ENCODE data around the gene DYNLRB1.
"Not testable (repeated sequence)": the region's sequence is repeated elsewhere in the genome, so short reads cannot be mapped to it uniquely, and the experiment has no call there.

The DYNLRB1 gene

DNA sequence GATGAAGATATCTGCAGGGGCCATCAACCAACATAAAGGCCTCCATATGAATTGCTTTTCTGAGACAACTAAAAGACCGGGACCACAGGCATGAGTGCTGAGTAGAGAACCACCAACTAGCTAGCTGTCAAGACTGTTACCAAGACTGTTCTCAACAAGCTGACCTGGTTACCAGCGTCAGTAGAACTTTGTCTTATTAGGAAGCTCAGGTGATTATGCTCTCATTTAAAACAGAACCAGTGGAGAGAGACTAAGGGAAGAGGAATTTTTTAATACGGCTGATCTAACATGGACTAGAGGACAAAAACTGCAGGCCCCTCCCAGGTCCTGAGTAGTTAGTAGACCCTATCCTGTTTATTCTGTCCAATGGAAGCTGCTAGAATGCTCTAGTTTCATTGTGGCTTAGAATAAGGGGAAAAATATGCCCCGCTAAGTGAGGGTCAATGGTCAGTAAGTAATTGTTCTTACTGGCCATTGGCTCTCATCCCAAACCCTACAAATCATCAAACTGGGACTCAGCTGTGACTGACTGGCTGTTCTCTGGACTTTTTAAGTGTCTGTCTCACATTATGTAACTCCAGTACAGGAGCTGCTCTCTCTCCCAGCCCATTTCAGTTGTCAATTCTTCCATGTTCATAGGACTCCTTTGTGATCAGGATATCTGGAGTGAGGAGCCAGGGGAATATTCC lies 3.8 kb upstream of the DYNLRB1 start:
- DNase-seq (ENCODE audit: low spot score), result no peak

GRCh38 chr20:34512955-34513419 lies 3.2 kb upstream of the DYNLRB1 start:
- DNase-seq (ENCODE audit: low spot score), result no peak

DNA sequence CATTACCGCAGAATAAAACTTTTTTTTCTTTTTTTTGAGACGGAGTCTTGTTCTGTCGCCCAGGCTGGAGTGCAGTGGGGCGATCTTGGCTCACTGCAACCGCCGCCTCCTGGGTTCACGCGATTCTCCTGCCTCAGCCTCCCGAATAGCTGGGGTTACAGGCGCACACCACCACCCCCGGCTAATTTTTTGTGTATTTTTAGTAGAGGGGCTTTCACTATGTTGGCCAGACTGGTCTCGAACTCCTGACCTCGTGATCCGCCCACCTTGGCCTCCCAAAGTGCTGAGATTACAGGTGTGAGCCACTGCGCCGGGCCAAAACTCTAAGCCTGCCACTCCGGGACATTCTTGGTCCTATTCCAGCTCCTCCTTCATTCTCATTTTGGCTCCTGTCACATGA lies 2.2 kb upstream of the DYNLRB1 start:
- not testable (repeated sequence) for DNase-seq (ENCODE audit: low spot score)

- no peak for DNase-seq (ENCODE audit: low spot score)
Measured at GRCh38 chr20:34514897-34515483, 1.2 kb upstream of the DYNLRB1 start.

GRCh38 chr20:34515484-34516246 lies 557 bp upstream of the DYNLRB1 start:
- DNase-seq (ENCODE audit: low spot score), result peak; percentile 80

GRCh38 chr20:34517114-34517505 lies 888 bp downstream of the DYNLRB1 start:
- no peak for DNase-seq (ENCODE audit: low spot score)

GRCh38 chr20:34518863-34519262 lies 2.6 kb downstream of the DYNLRB1 start:
- DNase-seq (ENCODE audit: low spot score), result not testable (repeated sequence)

DNA sequence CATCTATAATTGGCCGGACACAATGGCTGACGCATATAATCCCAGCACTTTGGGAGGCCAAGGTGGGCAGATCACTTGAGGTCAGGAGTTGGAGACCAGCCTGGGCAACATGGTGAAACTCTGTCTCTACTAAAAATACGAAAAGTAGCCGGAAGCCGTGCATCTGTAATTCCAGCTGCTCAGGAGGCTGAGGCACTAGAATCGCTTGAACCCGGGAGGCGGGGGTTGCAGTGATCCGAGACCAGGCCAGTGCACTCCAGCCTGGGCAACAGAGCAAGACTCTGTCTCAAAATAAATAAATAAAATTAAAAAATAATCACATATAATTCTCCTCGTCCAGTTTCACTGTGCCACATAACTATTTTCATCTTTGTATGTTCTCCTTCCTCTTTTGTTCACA lies 3.6 kb downstream of the DYNLRB1 start:
- not testable (repeated sequence) for DNase-seq (ENCODE audit: low spot score)

DNA sequence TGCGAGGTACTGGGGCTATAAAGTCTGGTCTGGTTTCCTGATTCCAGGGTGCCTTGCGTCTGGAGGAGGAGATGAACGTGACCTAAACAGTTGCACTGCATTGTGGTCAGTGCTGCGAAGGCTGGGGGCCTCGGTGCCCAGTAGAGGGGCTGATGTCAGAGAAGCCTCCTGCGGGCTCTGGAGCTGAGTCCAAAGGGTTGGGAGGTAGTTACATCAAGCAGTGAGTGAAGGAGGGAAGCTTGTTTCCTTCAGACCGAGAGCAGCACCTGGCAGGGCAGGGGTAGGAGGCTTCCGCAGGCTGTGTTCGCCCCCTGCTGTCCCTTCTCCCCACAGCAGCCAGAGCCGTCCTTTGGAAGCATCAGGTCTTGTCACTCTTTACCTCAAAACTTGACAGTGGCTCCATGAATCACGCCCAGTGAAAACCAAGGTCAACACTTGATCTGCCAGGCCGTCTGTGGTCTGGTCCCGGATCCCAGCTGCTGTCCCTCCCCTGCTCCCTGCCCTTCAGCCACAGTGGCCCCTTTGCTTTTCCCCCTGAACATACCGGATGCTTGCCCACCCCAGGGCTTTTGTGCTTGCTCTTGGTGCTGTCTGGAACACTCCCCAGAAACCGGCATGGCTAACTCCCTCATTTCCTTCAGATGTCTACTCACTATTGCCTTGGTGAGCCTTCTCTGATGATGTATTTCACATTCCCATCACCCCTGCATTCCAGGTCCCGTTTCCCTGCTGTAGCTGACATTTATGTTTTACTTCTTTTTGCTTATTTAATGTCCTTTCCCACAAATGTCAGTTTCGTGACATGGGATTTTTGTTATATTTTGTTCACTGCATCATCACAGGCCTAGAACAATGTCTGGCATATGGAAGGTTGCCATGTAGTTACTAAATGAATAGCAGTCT lies 7.0 kb downstream of the DYNLRB1 start:
- DNase-seq (ENCODE audit: low spot score), result peak; percentile 71

DNA sequence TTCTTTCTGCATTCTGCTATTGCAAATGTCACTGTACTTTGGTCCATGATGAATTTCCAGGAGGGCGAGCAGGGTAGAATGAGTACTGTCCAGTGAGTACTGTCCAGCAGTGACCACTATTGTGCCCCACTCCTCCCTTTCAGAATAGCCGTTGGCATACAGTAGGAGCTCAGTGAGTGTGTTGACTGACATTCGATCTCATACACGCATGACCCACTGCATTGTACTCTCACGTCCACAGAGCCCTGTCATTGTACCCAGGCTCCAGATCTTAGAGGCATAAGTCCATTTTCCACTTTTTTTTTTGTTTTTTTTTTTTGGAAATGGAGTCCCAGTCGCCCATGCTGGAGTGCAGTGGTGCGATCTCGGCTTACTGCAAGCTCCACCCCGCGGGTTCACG lies 8.2 kb downstream of the DYNLRB1 start:
- DNase-seq (ENCODE audit: low spot score), result no peak

GRCh38 chr20:34525342-34525708 lies 9.1 kb downstream of the DYNLRB1 start:
- no peak for DNase-seq (ENCODE audit: low spot score)

DNA sequence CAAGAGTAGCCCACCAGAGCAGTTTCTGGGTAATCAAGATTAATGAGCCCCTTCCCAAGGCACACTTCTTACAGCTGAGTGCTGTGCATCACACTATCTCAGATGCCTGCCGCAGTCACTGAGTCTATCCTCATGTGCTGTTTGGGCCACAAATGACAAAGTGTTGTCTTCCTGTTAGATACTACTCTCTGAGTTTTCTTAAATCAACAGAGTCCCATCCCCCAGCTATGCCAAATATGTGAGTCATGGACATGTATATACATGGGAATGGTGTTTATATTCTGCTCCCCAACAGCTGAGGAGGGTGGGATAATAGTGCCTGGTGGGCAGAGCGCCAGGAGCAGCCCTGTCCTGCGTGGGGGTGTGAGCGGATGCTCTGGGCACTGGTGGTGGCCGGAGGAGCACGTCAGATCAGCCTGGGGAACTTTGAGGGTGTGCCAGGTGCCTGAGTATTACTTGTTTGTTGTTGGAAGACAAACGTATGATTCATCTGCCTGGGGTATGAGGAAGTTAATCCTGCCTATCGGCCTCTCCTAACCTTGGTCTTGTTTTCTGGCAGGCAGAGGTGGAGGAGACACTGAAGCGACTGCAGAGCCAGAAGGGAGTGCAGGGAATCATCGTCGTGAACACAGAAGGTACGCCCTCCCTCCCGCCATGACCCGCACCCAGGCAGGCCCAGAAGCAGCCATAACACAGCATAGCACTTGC lies 9.6 kb downstream of the DYNLRB1 start:
- peak; percentile 61 for DNase-seq (ENCODE audit: low spot score)

DNA sequence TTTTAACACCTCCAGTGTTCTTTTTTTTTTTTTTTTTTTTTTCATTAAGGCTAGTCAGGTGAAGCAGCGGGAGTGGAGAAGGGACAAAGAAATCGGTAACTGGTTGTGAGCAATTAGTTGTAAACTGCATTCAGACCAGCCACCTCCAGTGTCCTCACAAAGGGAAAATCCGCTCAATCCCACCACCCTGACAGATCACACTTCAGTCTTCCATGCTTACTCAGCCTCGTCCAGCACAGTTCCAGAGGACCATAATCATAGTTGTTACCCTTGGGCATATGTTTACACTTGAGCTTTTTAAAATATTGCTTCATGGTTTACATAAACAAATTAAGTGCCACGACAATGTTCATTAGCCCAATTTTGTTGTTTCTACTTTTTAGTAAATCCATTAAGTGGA lies 10.2 kb downstream of the DYNLRB1 start:
- DNase-seq (ENCODE audit: low spot score), result no peak

- no peak for DNase-seq (ENCODE audit: low spot score)
Measured at GRCh38 chr20:34527016-34527415, 10.8 kb downstream of the DYNLRB1 start.

DNA sequence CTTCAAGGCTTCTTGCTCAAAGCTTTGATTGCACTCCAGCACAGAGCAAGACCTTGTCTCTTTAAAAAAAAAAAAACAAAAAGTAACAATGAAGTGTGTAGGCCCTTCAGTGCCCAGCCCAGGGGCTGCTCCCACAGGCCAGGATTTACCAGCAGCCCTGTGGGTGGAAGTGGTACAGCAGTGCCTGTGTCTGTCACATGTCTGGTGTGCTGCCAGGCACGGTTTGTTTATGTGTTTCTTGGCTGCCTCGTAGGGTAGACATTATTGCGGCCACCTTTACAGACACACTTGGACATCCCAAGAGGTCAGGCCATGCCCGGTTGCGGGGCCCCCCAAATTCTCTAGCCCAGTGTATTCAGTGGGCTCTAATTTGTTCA lies 12.7 kb downstream of the DYNLRB1 start:
- DNase-seq (ENCODE audit: low spot score), result no peak

DNA sequence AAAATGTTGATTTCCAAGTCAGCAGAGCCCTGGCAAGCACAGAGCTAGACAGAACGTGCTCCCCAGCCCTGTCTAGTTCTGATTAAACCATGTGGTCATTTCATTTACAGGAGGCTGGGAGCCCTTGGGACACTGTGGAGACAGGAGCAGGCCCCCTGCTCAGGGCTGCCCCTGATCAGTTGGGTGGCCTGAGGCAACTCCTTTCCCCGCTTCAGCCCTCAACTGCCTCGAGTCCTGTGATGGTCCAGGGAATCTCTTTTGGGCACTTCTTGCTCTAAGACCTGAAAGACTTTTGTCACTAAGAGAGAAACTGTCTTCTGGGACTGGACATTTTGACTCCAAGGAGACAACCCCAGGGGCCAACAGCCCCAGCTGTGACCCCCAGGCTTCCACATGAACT lies 13.5 kb downstream of the DYNLRB1 start:
- DNase-seq (ENCODE audit: low spot score), result no peak

DNA sequence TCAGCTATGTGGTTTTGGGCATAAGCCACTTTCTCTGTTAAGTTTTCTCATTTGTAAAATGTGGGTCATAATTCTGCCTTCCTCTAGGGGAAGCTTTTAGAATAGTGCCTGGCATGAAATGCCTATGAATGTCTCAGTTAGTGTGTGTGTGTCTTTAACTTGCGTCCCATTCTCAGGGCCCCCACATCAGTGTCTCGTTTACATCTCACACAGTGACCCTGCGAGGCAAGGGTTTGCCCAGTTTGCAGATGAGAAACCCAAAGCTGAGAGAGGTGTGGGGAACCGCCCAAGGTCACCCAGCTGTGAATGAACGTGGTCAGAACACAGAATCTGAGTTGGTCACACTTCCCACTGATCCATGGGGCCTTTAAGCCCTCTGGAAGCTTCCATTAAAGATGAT lies 14.1 kb downstream of the DYNLRB1 start:
- DNase-seq (ENCODE audit: low spot score), result no peak

DNA sequence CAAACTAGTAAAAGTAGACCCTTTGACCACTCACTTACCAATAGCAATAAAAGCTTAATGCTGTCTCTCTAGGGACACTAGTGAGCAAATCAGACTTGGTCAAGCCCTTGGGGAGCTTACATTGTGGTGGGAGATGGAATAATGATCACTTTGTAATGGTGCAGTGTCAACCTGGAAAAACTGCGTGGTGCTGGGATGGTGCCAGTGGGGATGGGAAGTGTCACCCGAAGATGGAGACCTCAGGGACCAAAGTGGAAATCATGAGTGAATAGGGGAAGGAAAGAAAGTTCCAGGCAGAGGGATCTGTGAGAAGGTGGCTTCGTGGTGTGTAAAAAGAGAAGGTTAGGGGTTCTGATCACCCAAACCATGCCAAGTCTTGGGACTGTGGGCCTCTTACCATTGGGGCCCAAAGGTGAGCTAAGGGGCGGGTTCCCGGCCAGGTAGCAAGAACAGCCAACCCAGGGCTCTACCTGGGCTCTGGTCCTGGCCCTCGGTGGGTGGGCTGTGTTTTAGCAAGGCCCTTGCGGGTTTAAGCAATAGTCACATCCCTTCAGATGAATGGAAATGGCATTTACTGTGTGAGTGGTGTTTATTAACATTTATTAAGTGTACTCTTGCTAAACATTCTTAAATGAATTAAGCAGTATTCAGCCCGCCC lies 15.5 kb downstream of the DYNLRB1 start:
- no peak for DNase-seq (ENCODE audit: low spot score)

GRCh38 chr20:34532320-34532719 lies 16.1 kb downstream of the DYNLRB1 start:
- DNase-seq (ENCODE audit: low spot score), result no peak

DNA sequence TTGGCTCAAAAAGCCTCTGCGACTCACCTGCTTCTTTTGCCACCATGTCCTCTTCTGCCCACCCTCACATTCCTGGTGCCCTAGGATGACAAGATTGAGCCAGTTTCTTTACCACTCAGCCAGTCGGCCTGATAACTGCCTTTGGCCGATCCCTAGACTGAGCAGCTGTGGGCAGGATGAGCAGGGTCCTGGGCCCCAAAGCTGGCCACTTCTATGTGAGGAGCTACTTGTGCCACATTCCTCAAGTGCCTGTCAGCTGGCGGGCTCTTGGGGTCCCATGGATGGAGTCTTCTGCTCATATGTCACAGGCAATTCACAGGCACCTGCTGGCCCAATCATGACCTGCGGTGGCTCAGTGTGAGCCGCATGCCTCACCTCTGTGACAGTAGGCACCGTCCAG lies 16.5 kb downstream of the DYNLRB1 start:
- DNase-seq (ENCODE audit: low spot score), result no peak

Measured in HuH-7.5 (cell line).